HG02759 (cell line): ENCODE measurements around the gene RNF227.
"Not testable (repeated sequence)": the region's sequence is repeated elsewhere in the genome, so short reads cannot be mapped to it uniquely, and the experiment has no call there.

Experiments
- ATAC-seq: cut with Tn5 transposase; IDR thresholded peaks from one replicate; pipeline ENCODE4 v1.9.1; 2021; ENCODE audit warnings: mild to moderate bottlenecking, moderate library complexity; ENCODE audit not compliant: unreplicated experiment

The RNF227 gene

GRCh38 chr17:7915611-7916384 is at the start of gene RNF227:
Gene RNF227 (minus strand): TSS chr17:7916289. CDS start chr17:7916195, 94 bp downstream.
- ATAC-seq, result peak; percentile 84

GRCh38 chr17:7961421-7961820 is 45.3 kb upstream of the RNF227 start:
- no peak for ATAC-seq

GRCh38 chr17:7959503-7960253 is 43.6 kb upstream of the RNF227 start:
- no peak for ATAC-seq

- no peak for ATAC-seq
These were observed 40.3 kb upstream of the RNF227 start for GRCh38 chr17:7956228-7956965.

GRCh38 chr17:7955414-7956227 is 39.5 kb upstream of the RNF227 start:
- no peak for ATAC-seq

GRCh38 chr17:7953266-7953665 is 37.2 kb upstream of the RNF227 start:
- ATAC-seq, result not testable (repeated sequence)

GRCh38 chr17:7951143-7951792 is 35.2 kb upstream of the RNF227 start:
- peak; percentile 69 for ATAC-seq

- ATAC-seq, result no peak
These were observed 34.5 kb upstream of the RNF227 start for GRCh38 chr17:7950578-7950977.

- ATAC-seq, result no peak
These were observed 31.6 kb upstream of the RNF227 start for GRCh38 chr17:7947651-7948050.

GRCh38 chr17:7946441-7946840 is 30.4 kb upstream of the RNF227 start:
- no peak for ATAC-seq

GRCh38 chr17:7945651-7946050 is 29.6 kb upstream of the RNF227 start:
- no peak for ATAC-seq

GRCh38 chr17:7944326-7944725 is 28.2 kb upstream of the RNF227 start:
- no peak for ATAC-seq

- no peak for ATAC-seq
These were observed 27.2 kb upstream of the RNF227 start for GRCh38 chr17:7943291-7943690.

GRCh38 chr17:7940743-7941142 is 24.7 kb upstream of the RNF227 start:
- no peak for ATAC-seq

GRCh38 chr17:7940034-7940433 is 23.9 kb upstream of the RNF227 start:
- no peak for ATAC-seq

GRCh38 chr17:7935859-7936258 is 19.8 kb upstream of the RNF227 start:
- ATAC-seq, result no peak

- ATAC-seq, result no peak
These were observed 16.9 kb upstream of the RNF227 start for GRCh38 chr17:7932949-7933348.

GRCh38 chr17:7932483-7932891 is 16.4 kb upstream of the RNF227 start:
- ATAC-seq, result no peak

- peak; percentile 96 for ATAC-seq
These were observed 15.8 kb upstream of the RNF227 start, which contains the start of the genes CNTROB and TRAPPC1 for GRCh38 chr17:7931709-7932482. Gene CNTROB (plus strand): TSS chr17:7932206. CDS start chr17:7933080, 874 bp downstream. Gene TRAPPC1 (minus strand): TSS chr17:7931946. CDS start chr17:7931829, 117 bp downstream.
